GM12801 (cell line): ENCODE measurements around the gene PLEKHA5.

Experiments
- CTCF ChIP-seq: IDR thresholded peaks from one replicate; pipeline ENCODE4 v1.5.1; 2011; ENCODE audit warnings: control low read depth; ENCODE audit not compliant: insufficient read length; ENCODE audit errors: extremely low read depth

Gene PLEKHA5

GRCh38 chr12:19093218-19093617 lies 36.3 kb upstream of the PLEKHA5 start:
- no peak for TF ChIP-seq CTCF

GRCh38 chr12:19095331-19095730 lies 34.2 kb upstream of the PLEKHA5 start:
- no peak for TF ChIP-seq CTCF

- no peak for TF ChIP-seq CTCF
These were observed 33.6 kb upstream of the PLEKHA5 start for GRCh38 chr12:19095756-19096480.

- no peak for TF ChIP-seq CTCF
These were observed 24.1 kb upstream of the PLEKHA5 start for GRCh38 chr12:19105463-19105862.

GRCh38 chr12:19107750-19108149 lies 21.8 kb upstream of the PLEKHA5 start:
- no peak for TF ChIP-seq CTCF

- no peak for TF ChIP-seq CTCF
These were observed 19.2 kb upstream of the PLEKHA5 start for GRCh38 chr12:19110221-19110940.

- TF ChIP-seq CTCF = no peak
These were observed 16.1 kb upstream of the PLEKHA5 start for GRCh38 chr12:19113464-19113863.
